Measurements from ENCODE around the gene SLC2A13. TPM values are rescaled to one million over a fixed set of nuclear protein-coding genes. Genes with fewer than 3 reads are reported as not detected.

SLC2A13 gene
- total and polyA plus RNA-seq, 8 donors: 2.7 to 10.7 (median 6.8) TPM

DNA sequence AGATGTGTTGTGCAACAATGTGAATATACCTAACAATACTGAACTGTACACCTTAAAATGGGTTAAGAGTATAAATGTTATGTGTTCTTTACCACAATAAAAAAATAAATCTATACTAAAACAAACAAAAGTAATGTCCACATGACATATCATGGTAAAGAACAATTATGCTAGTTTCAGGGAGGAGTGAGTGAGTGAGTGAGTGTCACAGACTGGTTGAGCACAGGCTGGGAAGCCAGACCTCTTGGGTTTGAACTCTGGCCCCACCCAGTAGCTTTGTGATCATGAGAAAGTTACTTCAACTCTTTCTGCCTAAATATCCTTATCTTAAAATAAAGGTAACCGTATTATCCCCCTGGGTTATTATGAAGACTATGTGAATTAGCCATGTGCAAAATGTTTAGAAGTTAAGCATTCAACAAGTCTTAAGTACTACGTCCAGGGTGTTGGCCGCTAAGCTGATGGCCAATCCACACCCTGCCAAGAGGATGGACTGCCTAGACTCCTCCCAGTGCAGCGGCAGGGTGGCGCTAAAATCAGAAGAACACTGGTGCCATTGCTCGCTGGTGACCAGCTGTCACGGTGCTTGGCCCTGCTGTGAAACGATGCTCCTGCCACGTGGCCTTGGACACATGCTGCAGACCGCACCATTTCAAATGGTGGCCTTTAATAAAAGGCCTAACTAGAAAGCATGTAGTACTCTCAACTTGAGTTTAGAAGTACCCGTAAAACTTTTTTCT lies 7.3 kb downstream of the SLC2A13 start:
- FAIRE-seq: no peak
- TF ChIP-seq, protein P1, sequence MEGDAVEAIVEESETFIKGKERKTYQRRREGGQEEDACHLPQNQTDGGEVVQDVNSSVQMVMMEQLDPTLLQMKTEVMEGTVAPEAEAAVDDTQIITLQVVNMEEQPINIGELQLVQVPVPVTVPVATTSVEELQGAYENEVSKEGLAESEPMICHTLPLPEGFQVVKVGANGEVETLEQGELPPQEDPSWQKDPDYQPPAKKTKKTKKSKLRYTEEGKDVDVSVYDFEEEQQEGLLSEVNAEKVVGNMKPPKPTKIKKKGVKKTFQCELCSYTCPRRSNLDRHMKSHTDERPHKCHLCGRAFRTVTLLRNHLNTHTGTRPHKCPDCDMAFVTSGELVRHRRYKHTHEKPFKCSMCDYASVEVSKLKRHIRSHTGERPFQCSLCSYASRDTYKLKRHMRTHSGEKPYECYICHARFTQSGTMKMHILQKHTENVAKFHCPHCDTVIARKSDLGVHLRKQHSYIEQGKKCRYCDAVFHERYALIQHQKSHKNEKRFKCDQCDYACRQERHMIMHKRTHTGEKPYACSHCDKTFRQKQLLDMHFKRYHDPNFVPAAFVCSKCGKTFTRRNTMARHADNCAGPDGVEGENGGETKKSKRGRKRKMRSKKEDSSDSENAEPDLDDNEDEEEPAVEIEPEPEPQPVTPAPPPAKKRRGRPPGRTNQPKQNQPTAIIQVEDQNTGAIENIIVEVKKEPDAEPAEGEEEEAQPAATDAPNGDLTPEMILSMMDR (IDR thresholded peaks at IDR 0.05): no peak
- intact Hi-C loops (cut with DNase I): no loop called here

GRCh38 chr12:40093512-40093911 lies 12.4 kb downstream of the SLC2A13 start:
- WGBS, 2 donors: 92 to 95% methylated on average over 4 of the region's 4 CpGs
- Histone ChIP-seq H3K27ac (no peak overlapping the region), H3K36me3 (no peaks in the 10 kb centered on the region), H3K27me3 (no peaks in the 10 kb centered on the region), H3K4me1 (peaks cover 0 to 10% (median 6%) of the 10 kb centered on the region in 3 donors), H3K9me3 (no peaks in the 10 kb centered on the region), H3K4me3 (no peak overlapping the region)
- TF ChIP-seq, protein P1 (IDR thresholded peaks at IDR 0.05): no peak
- intact Hi-C loops (cut with DNase I): no loop called here
- no peak for ATAC-seq
- DNase-seq: no peak
- FAIRE-seq: no peak

More for the DNA sequence above, 7.3 kb downstream of the SLC2A13 start:
- DNase-seq (peak in 1 of 6 donors; percentile 29), ATAC-seq (no peak)
- Histone ChIP-seq H3K9me3 (no peaks in the 10 kb centered on the region), H3K4me1 (peaks cover 16 to 26% (median 16%) of the 10 kb centered on the region in 3 donors), H3K27ac (peak overlapping the region in 2 of 4 donors; percentile 63 to 75), H3K27me3 (no peaks in the 10 kb centered on the region), H3K4me3 (no peak overlapping the region), H3K36me3 (no peaks in the 10 kb centered on the region)
- WGBS, 2 donors: 95 to 96% methylated on average over 11 of the region's 11 CpGs

DNA sequence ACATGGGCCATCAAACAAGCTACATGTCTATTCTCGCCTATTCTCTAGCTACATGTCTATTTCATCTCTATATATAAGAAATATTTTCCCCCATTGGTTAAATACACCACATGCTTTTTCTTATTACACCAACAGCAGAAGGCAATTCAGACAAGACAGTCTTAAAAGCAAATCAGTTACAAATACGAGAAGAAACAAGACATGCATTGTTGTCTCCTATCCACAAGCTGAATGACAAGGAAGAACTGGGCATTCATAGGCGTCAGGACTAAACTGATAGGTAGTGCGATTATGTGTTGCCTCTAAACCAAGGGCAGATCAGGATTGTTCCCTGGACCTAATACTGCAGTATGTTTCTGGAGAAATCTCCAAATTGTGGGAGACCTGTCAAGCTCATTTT lies 19.4 kb downstream of the SLC2A13 start:
- ATAC-seq (no peak), FAIRE-seq (no peak), DNase-seq (no peak)
- Histone ChIP-seq H3K4me3 (no peak overlapping the region), H3K4me1 (peaks cover 0 to 10% (median 6%) of the 10 kb centered on the region in 3 donors), H3K36me3 (no peaks in the 10 kb centered on the region), H3K27me3 (no peaks in the 10 kb centered on the region), H3K9me3 (no peaks in the 10 kb centered on the region), H3K27ac (no peak overlapping the region)
- intact Hi-C loops (cut with DNase I): no loop called here
- 94 to 97% methylated on average over 4 of the region's 4 CpGs for WGBS, 2 donors
- TF ChIP-seq, protein P1 (IDR thresholded peaks at IDR 0.05): no peak

DNA sequence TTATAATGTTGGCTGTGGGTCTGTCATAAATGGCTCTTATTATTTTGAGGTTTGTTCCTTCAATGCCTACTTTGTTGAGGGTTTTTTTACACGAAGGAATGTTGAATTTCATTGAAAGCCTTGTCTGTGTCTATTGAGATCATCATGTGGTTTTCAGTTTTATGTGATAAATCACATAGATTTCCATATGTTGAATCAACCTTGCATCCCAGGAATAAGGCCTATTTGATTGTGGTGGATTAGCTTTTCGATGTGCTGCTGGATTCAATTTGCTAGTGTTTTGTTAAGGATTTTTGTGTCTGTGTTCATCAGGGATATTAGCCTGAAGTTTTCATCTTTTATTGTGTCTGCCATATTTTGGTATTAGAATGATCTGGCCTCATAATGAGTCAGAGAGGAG lies 27.6 kb downstream of the SLC2A13 start:
- no peak for FAIRE-seq
- ATAC-seq: no peak
- H3K4me3 ChIP-seq: no peak overlapping the region
- no peaks in the 10 kb centered on the region for H3K27me3 ChIP-seq
- DNase-seq: no peak
- intact Hi-C loops (cut with DNase I): no loop called here
- H3K9me3 ChIP-seq: no peaks in the 10 kb centered on the region
- no peak overlapping the region for H3K27ac ChIP-seq
- no peaks in the 10 kb centered on the region for H3K4me1 ChIP-seq
- WGBS, 2 donors: 88 to 89% methylated on average over 2 of the region's 2 CpGs
- no peaks in the 10 kb centered on the region for H3K36me3 ChIP-seq
- TF ChIP-seq, protein P1 (IDR thresholded peaks at IDR 0.05): no peak

DNA sequence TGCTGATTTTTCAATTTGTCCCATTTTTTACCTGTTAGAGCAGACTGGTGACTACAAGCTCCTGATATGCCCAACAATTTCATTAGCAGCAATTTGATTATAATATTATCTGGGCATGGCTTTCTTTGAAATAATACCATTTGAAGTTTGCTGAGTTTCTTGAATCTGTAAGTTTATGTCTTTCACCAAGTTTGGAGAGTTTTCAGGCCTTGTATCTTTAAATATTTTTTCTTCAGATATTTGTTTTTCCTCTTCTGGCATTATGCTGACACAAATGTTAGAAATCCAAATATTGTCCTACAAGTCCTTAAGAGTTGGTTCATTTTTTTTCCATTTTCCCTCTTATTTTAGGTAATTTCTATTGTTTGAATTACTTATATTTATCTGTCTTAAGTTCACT lies 30.4 kb downstream of the SLC2A13 start:
- FAIRE-seq (no peak), DNase-seq (no peak), ATAC-seq (no peak)
- no peak overlapping the region for H3K27ac ChIP-seq
- H3K4me1 ChIP-seq: no peaks in the 10 kb centered on the region
- no peaks in the 10 kb centered on the region for H3K36me3 ChIP-seq
- H3K9me3 ChIP-seq: no peaks in the 10 kb centered on the region
- TF ChIP-seq, protein P1 (IDR thresholded peaks at IDR 0.05): no peak
- no peak overlapping the region for H3K4me3 ChIP-seq
- intact Hi-C loops (cut with DNase I): no loop called here
- H3K27me3 ChIP-seq: no peaks in the 10 kb centered on the region

All from pancreas (tissue), 10 donors.